DOHH2 (cell line): Measurements from ENCODE around the gene DDHD1.

Source experiments
- H3F3A ChIP-seq: fragments of 200-600 bp; sonication (generic), shearing (Covaris generic); 2 replicates; pipeline ENCODE4 v1.6.0; 2016; ENCODE audit warnings: antibody characterized with exemption, mild to moderate bottlenecking; ENCODE audit not compliant: control insufficient read depth, insufficient read depth
- H3K27ac ChIP-seq: fragments of 200-600 bp; sonication (generic); 2 replicates; pipeline ENCODE4 v1.5.1; 2014; ENCODE audit warnings: low read depth, mild to moderate bottlenecking, low read length, moderate library complexity
- H3K27me3 ChIP-seq: fragments of 200-600 bp; sonication (generic); 2 replicates; pipeline ENCODE4 v1.6.1; 2014; ENCODE audit warnings: mild to moderate bottlenecking, low read length, mixed read lengths; ENCODE audit not compliant: control insufficient read depth
- H3K36me3 ChIP-seq: fragments of 200-600 bp; sonication (generic); 2 replicates; pipeline ENCODE4 v1.6.1; 2014; ENCODE audit warnings: mild to moderate bottlenecking, low read length, moderate library complexity, mixed read lengths; ENCODE audit not compliant: control insufficient read depth
- H3K4me1 ChIP-seq: fragments of 200-600 bp; sonication (generic); 2 replicates; pipeline ENCODE4 v1.6.1; 2014; ENCODE audit warnings: mild to moderate bottlenecking, low read length, mixed read lengths; ENCODE audit not compliant: control insufficient read depth
- H3K4me2 ChIP-seq: fragments of 200-600 bp; sonication (generic); 2 replicates; pipeline ENCODE4 v1.6.0; 2014; ENCODE audit warnings: mild to moderate bottlenecking, low read length, moderate library complexity
- H3K4me3 ChIP-seq: fragments of 200-600 bp; sonication (generic); 2 replicates; pipeline ENCODE4 v1.5.1; 2014; ENCODE audit warnings: mild to moderate bottlenecking, low read length, mixed read lengths
- H3K79me2 ChIP-seq: fragments of 200-600 bp; sonication (generic); 2 replicates; pipeline ENCODE4 v1.6.1; 2014; ENCODE audit warnings: mild to moderate bottlenecking, low read length, mixed read lengths; ENCODE audit not compliant: control insufficient read depth
- H3K9me2 ChIP-seq: fragments of 200-600 bp; sonication (generic); replicated peaks from 2 replicates; pipeline ENCODE4 v1.6.1; 2014; ENCODE audit warnings: mild to moderate bottlenecking, low read length, mixed read lengths; ENCODE audit not compliant: control insufficient read depth
- H3K9me3 ChIP-seq: fragments of 200-600 bp; sonication (generic); 2 replicates; pipeline ENCODE4 v1.6.1; 2014; ENCODE audit warnings: antibody characterized with exemption, low read length, mixed read lengths; ENCODE audit not compliant: control insufficient read depth, insufficient read depth
- H4K20me1 ChIP-seq: fragments of 200-600 bp; sonication (generic); 2 replicates; pipeline ENCODE4 v1.6.0; 2014; ENCODE audit warnings: low read depth, mild to moderate bottlenecking, antibody characterized with exemption, low read length, moderate library complexity; ENCODE audit not compliant: control insufficient read depth, insufficient read depth
- CTCF ChIP-seq: fragments of 200-600 bp; sonication (generic); IDR thresholded peaks from one replicate; pipeline ENCODE4 v1.5.1; 2014; ENCODE audit warnings: antibody characterized with exemption, mild to moderate bottlenecking, low read depth, low read length; ENCODE audit not compliant: poor library complexity, severe bottlenecking
- EZH2phosphoT487 ChIP-seq: fragments of 200-600 bp; sonication (generic); IDR thresholded peaks from 2 replicates; pipeline ENCODE4 v1.6.1; 2017; ENCODE audit warnings: borderline replicate concordance, mild to moderate bottlenecking, antibody characterized with exemption, low read length, moderate library complexity, mixed read lengths

Gene DDHD1

GRCh38 chr14:53027562-53027961, 125.6 kb downstream of the DDHD1 start:
- no peaks in the 10 kb centered on the region for H3K4me1 ChIP-seq
- H3K27me3 ChIP-seq = no peaks in the 10 kb centered on the region
- H4K20me1 ChIP-seq = no peaks in the 10 kb centered on the region
- no peak overlapping the region for H3K4me3 ChIP-seq
- no peak for TF ChIP-seq EZH2phosphoT487
- TF ChIP-seq CTCF = no peak
- H3K79me2 ChIP-seq = no peaks in the 10 kb centered on the region
- H3K27ac ChIP-seq = no peak overlapping the region
- H3K9me2 ChIP-seq = no peaks in the 10 kb centered on the region
- H3K9me3 ChIP-seq = no peaks in the 10 kb centered on the region
- H3K36me3 ChIP-seq = no peaks in the 10 kb centered on the region
- H3K4me2 ChIP-seq = no peak overlapping the region
- H3F3A ChIP-seq = no peaks in the 10 kb centered on the region

GRCh38 chr14:53027041-53027440, 126.1 kb downstream of the DDHD1 start:
- Histone ChIP-seq H3K36me3 (no peaks in the 10 kb centered on the region), H3K27ac (no peak overlapping the region), H3K9me3 (no peaks in the 10 kb centered on the region), H3K9me2 (no peaks in the 10 kb centered on the region), H3K4me2 (no peak overlapping the region), H3K4me3 (no peak overlapping the region), H3K4me1 (no peaks in the 10 kb centered on the region), H3K27me3 (no peaks in the 10 kb centered on the region), H4K20me1 (no peaks in the 10 kb centered on the region), H3F3A (no peaks in the 10 kb centered on the region), H3K79me2 (no peaks in the 10 kb centered on the region)
- TF ChIP-seq EZH2phosphoT487 (no peak), CTCF (no peak)

GRCh38 chr14:53023325-53023724, 129.8 kb downstream of the DDHD1 start:
- no peak overlapping the region for H3K4me3 ChIP-seq
- H3K4me2 ChIP-seq = no peak overlapping the region
- H3K9me2 ChIP-seq = no peaks in the 10 kb centered on the region
- H4K20me1 ChIP-seq = no peaks in the 10 kb centered on the region
- H3K27ac ChIP-seq = no peak overlapping the region
- no peaks in the 10 kb centered on the region for H3K9me3 ChIP-seq
- no peaks in the 10 kb centered on the region for H3K79me2 ChIP-seq
- no peaks in the 10 kb centered on the region for H3F3A ChIP-seq
- no peaks in the 10 kb centered on the region for H3K4me1 ChIP-seq
- no peaks in the 10 kb centered on the region for H3K36me3 ChIP-seq
- TF ChIP-seq EZH2phosphoT487 (no peak), CTCF (no peak)
- H3K27me3 ChIP-seq = no peaks in the 10 kb centered on the region

GRCh38 chr14:53022593-53022992, 130.5 kb downstream of the DDHD1 start:
- no peaks in the 10 kb centered on the region for H3F3A ChIP-seq
- H3K9me3 ChIP-seq = no peaks in the 10 kb centered on the region
- TF ChIP-seq EZH2phosphoT487 (no peak), CTCF (no peak)
- H3K79me2 ChIP-seq = no peaks in the 10 kb centered on the region
- no peak overlapping the region for H3K4me3 ChIP-seq
- H4K20me1 ChIP-seq = no peaks in the 10 kb centered on the region
- no peaks in the 10 kb centered on the region for H3K36me3 ChIP-seq
- H3K27ac ChIP-seq = no peak overlapping the region
- no peaks in the 10 kb centered on the region for H3K9me2 ChIP-seq
- no peaks in the 10 kb centered on the region for H3K27me3 ChIP-seq
- H3K4me2 ChIP-seq = no peak overlapping the region
- H3K4me1 ChIP-seq = no peaks in the 10 kb centered on the region
